ENCODE data around the gene CUL3. TPM values are rescaled to one million over a fixed set of nuclear protein-coding genes. Genes with fewer than 3 reads are reported as not detected.

CUL3 gene
- total RNA-seq, 1 experiment from 2014 or later, result 86.2 TPM

- TF ChIP-seq NR2C2 (CRISPR knock-in tag; IDR thresholded peaks at IDR 0.05) (no peak), RELA (CRISPR knock-in tag; IDR thresholded peaks at IDR 0.05; ENCODE audit: borderline replicate concordance) (no peak), OVOL2 (CRISPR knock-in tag; IDR thresholded peaks at IDR 0.05; ENCODE audit: borderline replicate concordance) (no peak), ESRRA (CRISPR knock-in tag; IDR thresholded peaks at IDR 0.05; ENCODE audit: borderline replicate concordance) (no peak), USF2 (CRISPR knock-in tag; IDR thresholded peaks at IDR 0.05) (no peak), SMAD3 (CRISPR knock-in tag; IDR thresholded peaks at IDR 0.05; ENCODE audit: borderline replicate concordance) (no peak), ZNF317 (CRISPR knock-in tag; IDR thresholded peaks at IDR 0.05; ENCODE audit: borderline replicate concordance, low read depth) (no peak), ZNF425 (CRISPR knock-in tag; conservative IDR thresholded peaks at IDR 0.05) (no peak), ZSCAN18 (CRISPR knock-in tag; IDR thresholded peaks at IDR 0.05) (no peak), NR1H2 (CRISPR knock-in tag; IDR thresholded peaks at IDR 0.05) (no peak), ZNF232 (CRISPR knock-in tag; IDR thresholded peaks at IDR 0.05) (no peak), USF1 (CRISPR knock-in tag; IDR thresholded peaks at IDR 0.05) (no peak), CBFB (CRISPR knock-in tag; IDR thresholded peaks at IDR 0.05; ENCODE audit: low read depth) (no peak), MXD4 (CRISPR knock-in tag; IDR thresholded peaks at IDR 0.05; ENCODE audit: borderline replicate concordance) (no peak), GRHL2 (CRISPR knock-in tag; IDR thresholded peaks at IDR 0.05; ENCODE audit: insufficient replicate concordance, severe bottlenecking) (no peak)
These were observed 10.4 kb upstream of the CUL3 start (continued) for GRCh38 chr2:224595518-224595917.

GRCh38 chr2:224594840-224595239 lies 9.7 kb upstream of the CUL3 start:
- DNase-seq (ENCODE audit: low spot score) (no peak), ATAC-seq (peak; percentile 69)
- ChIA-PET CTCF (no interaction called here), POLR2A (no interaction called here)
- no peak overlapping the region for H3K4me3 Mint-ChIP-seq
- TF ChIP-seq IRF1 (CRISPR knock-in tag; IDR thresholded peaks at IDR 0.05), result no peak
- no peak for TF ChIP-seq ERG (CRISPR knock-in tag; IDR thresholded peaks at IDR 0.05)
- TF ChIP-seq E2F4 (CRISPR knock-in tag; IDR thresholded peaks at IDR 0.05; ENCODE audit: borderline replicate concordance, low read depth), result no peak
- TF ChIP-seq PRRX2 (CRISPR knock-in tag; IDR thresholded peaks at IDR 0.05), result no peak
- no peak for TF ChIP-seq GTF2I (CRISPR knock-in tag; conservative IDR thresholded peaks at IDR 0.05)
- no peak for TF ChIP-seq RELA (CRISPR knock-in tag; IDR thresholded peaks at IDR 0.05; ENCODE audit: borderline replicate concordance)
- TF ChIP-seq ZNF219 (CRISPR knock-in tag; IDR thresholded peaks at IDR 0.05; ENCODE audit: borderline replicate concordance), result no peak
- H3K9me3 Mint-ChIP-seq, result peaks cover 3% of the 10 kb centered on the region; the same call in 1 of the 2 replicates
- H3K36me3 Mint-ChIP-seq, result no peaks in the 10 kb centered on the region
- no peaks in the 10 kb centered on the region for H3K27me3 Mint-ChIP-seq (ENCODE audit: low read depth)
- peaks cover 11% of the 10 kb centered on the region for H3K4me1 Mint-ChIP-seq
- no peak overlapping the region for H3K27ac Mint-ChIP-seq

All from WTC11 (cell line).